Measurements from ENCODE around the gene ZBTB7C.

The ZBTB7C gene

GRCh38 chr18:47984991-47985390 is 424.2 kb downstream of the ZBTB7C start:
- TF ChIP-seq, protein P1, sequence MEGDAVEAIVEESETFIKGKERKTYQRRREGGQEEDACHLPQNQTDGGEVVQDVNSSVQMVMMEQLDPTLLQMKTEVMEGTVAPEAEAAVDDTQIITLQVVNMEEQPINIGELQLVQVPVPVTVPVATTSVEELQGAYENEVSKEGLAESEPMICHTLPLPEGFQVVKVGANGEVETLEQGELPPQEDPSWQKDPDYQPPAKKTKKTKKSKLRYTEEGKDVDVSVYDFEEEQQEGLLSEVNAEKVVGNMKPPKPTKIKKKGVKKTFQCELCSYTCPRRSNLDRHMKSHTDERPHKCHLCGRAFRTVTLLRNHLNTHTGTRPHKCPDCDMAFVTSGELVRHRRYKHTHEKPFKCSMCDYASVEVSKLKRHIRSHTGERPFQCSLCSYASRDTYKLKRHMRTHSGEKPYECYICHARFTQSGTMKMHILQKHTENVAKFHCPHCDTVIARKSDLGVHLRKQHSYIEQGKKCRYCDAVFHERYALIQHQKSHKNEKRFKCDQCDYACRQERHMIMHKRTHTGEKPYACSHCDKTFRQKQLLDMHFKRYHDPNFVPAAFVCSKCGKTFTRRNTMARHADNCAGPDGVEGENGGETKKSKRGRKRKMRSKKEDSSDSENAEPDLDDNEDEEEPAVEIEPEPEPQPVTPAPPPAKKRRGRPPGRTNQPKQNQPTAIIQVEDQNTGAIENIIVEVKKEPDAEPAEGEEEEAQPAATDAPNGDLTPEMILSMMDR (IDR thresholded peaks at IDR 0.05; ENCODE audit: control insufficient read depth, insufficient read depth, low read depth, low read length, missing control alignments), result no peak
- no peak overlapping the region for H3K4me3 ChIP-seq (ENCODE audit: control insufficient read depth, low read depth, low read length)

GRCh38 chr18:47983946-47984345 is 425.2 kb downstream of the ZBTB7C start:
- DNase-seq (ENCODE audit: low read depth), result no peak
- TF ChIP-seq, protein P1 (IDR thresholded peaks at IDR 0.05; ENCODE audit: control insufficient read depth, insufficient read depth, low read depth, low read length, missing control alignments), result no peak
- H3K4me3 ChIP-seq (ENCODE audit: control insufficient read depth, low read depth, low read length), result no peak overlapping the region

More at GRCh38 chr18:47984991-47985390, 424.2 kb downstream of the ZBTB7C start:
- DNase-seq (ENCODE audit: low read depth), result no peak

- no peak for DNase-seq (ENCODE audit: low read depth)
- TF ChIP-seq, protein P1 (IDR thresholded peaks at IDR 0.05; ENCODE audit: control insufficient read depth, insufficient read depth, low read depth, low read length, missing control alignments), result no peak
These were observed 426.1 kb downstream of the ZBTB7C start for GRCh38 chr18:47983055-47983454.

GRCh38 chr18:47981830-47982229 is 427.4 kb downstream of the ZBTB7C start:
- H3K4me3 ChIP-seq (ENCODE audit: control insufficient read depth, low read depth, low read length), result no peak overlapping the region
- DNase-seq (ENCODE audit: low read depth), result no peak
- TF ChIP-seq, protein P1 (IDR thresholded peaks at IDR 0.05; ENCODE audit: control insufficient read depth, insufficient read depth, low read depth, low read length, missing control alignments), result no peak

More at GRCh38 chr18:47983055-47983454, 426.1 kb downstream of the ZBTB7C start:
- H3K4me3 ChIP-seq (ENCODE audit: control insufficient read depth, low read depth, low read length), result no peak overlapping the region

DNA sequence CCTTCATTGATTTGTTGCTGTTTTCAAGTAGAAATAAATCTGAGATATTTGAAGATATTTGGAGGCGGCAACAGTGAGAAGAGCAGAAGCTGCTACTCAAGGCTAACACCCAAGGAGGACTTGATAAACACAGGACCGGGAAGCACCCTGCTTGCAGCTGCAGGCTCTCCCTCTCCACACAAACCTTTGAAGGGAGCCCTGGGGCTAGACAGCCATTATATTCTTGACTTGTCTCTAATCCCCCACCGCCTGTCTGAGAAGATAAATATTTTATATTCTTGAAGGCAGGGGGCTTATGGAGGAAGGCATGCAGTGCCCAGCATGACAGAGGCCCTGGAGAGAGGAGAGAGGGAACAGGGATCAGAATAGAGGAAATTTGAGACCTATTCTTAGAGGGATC is 427.9 kb downstream of the ZBTB7C start:
- no peak for DNase-seq (ENCODE audit: low read depth)
- H3K4me3 ChIP-seq (ENCODE audit: control insufficient read depth, low read depth, low read length), result no peak overlapping the region

GRCh38 chr18:47979611-47980200 is 429.5 kb downstream of the ZBTB7C start:
- DNase-seq (ENCODE audit: low read depth), result no peak
- H3K4me3 ChIP-seq (ENCODE audit: control insufficient read depth, low read depth, low read length), result no peak overlapping the region
- TF ChIP-seq, protein P1 (IDR thresholded peaks at IDR 0.05; ENCODE audit: control insufficient read depth, insufficient read depth, low read depth, low read length, missing control alignments), result no peak

More for the DNA sequence above, 427.9 kb downstream of the ZBTB7C start:
- TF ChIP-seq, protein P1 (IDR thresholded peaks at IDR 0.05; ENCODE audit: control insufficient read depth, insufficient read depth, low read depth, low read length, missing control alignments), result no peak
